Mucosa of descending colon (tissue), 3 donors: ENCODE results near the gene EXOSC2. TPM values are rescaled to one million over a fixed set of nuclear protein-coding genes. Genes with fewer than 3 reads are reported as not detected.
A peak's percentile ranks its signal among the peaks of the same experiment; 100 is the strongest.
"Not testable (repeated sequence)": the region's sequence is repeated elsewhere in the genome, so short reads cannot be mapped to it uniquely, and the experiment has no call there.

Source experiments
- ATAC-seq: fragments of 200-7000 bp; cut with Tn5 transposase; one replicate; pipeline ENCODE4 v1.9.1; 2020; ENCODE audit warnings: mild to moderate bottlenecking, moderate library complexity
- DNase-seq, 3 donors: peaks; one replicate each; pipeline ENCODE4 v3.0.0-alpha.2; 2020
- H3K36me3 ChIP-seq: fragments of 200-600 bp; one replicate; pipeline ENCODE4 v1.8.0; 2021; ENCODE audit warnings: low read depth, mild to moderate bottlenecking
- H3K4me1 ChIP-seq: fragments of 200-600 bp; one replicate; pipeline ENCODE4 v1.8.0; 2021; ENCODE audit warnings: low read depth, mild to moderate bottlenecking
- H3K4me3 ChIP-seq: fragments of 200-600 bp; one replicate; pipeline ENCODE4 v1.8.0; 2021; ENCODE audit warnings: mild to moderate bottlenecking
- H3K9me3 ChIP-seq: fragments of 200-600 bp; one replicate; pipeline ENCODE4 v1.8.0; 2021; ENCODE audit warnings: mild to moderate bottlenecking
- intact Hi-C, 2 donors: fragments of 100-400 bp; cut with DNase I in 1 of 2; cut with micrococcal nuclease in 1 of 2; formaldehyde crosslinking; loops; one replicate each; pipeline versions ENCODE4 v1.11.0 to v1.11.1; 2022; cut with DNase I, micrococcal nuclease
- total RNA-seq, 3 donors: library from RNA; stranded (reverse); fragmentation: NEBNext Ultra II Directional in 2 of 3; extraction: Animal tissue kit (Norgen Biotek cat#: 25700) in 2 of 3; gene quantifications; one replicate each; pipeline versions ENCODE4 v1.2.1 to v1.2.4, GENCODE V29; 2021 to 2023
- TF ChIP-seq, protein P1 (sequence below): fragments of 200-600 bp; IDR thresholded peaks from one replicate; pipeline ENCODE4 v1.8.0; 2022; ENCODE audit warnings: antibody characterized with exemption, mild to moderate bottlenecking
- donor health status: DM: no; HTN: no; CAD: no; lungs with moderate emphysema.
- donor health status: DM: no; HTN: no; CAD: no.
- donor health status: DM: no; HTN: yes; CAD: no.

Gene EXOSC2
- total RNA-seq, 3 donors from 2014 or later: 18.3 to 25.7 (median 19.1) TPM

DNA sequence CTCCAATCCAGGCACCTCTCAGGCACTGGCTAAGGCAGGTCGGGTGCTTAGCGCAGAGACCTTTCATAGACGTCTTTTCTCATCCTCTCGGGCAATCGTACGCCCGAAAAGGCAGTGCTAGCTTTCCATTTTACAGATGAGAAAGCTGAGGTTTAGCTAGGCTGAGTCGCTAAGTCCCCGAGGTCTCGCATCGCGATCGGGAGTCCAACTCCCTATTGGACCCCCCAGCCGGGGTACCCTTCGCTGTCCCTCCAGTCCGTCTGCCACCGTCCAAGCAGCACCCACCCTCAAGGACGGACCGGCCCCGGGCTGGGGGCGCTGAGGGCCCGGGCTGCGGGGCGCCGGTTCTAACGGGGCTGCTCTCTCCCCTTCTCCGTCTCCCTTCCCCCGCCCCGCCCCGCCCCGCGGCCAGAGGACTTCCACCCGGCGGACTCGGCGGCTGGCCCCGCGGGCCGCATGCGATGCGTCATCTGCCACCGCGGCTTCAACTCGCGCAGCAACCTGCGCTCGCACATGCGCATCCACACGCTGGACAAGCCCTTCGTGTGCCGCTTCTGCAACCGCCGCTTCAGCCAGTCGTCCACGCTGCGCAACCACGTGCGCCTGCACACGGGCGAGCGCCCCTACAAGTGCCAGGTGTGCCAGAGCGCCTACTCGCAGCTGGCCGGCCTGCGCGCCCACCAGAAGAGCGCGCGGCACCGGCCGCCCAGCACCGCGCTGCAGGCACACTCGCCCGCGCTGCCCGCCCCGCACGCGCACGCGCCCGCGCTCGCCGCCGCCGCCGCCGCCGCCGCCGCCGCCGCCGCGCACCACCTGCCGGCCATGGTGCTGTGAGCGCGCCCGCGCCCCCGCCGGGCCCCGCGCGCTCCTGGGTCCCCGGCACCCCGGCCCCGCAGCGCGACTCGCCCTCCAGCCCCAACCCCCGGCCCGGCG, 12.5 kb upstream of the EXOSC2 start:
- no peak overlapping the region for H3K4me3 ChIP-seq
- H3K36me3 ChIP-seq: no peaks in the 10 kb centered on the region
- ATAC-seq (peak; percentile 86), DNase-seq (peak; percentile 75 to 89 (median 89))
- H3K4me1 ChIP-seq: peaks cover 10% of the 10 kb centered on the region
- TF ChIP-seq, protein P1, sequence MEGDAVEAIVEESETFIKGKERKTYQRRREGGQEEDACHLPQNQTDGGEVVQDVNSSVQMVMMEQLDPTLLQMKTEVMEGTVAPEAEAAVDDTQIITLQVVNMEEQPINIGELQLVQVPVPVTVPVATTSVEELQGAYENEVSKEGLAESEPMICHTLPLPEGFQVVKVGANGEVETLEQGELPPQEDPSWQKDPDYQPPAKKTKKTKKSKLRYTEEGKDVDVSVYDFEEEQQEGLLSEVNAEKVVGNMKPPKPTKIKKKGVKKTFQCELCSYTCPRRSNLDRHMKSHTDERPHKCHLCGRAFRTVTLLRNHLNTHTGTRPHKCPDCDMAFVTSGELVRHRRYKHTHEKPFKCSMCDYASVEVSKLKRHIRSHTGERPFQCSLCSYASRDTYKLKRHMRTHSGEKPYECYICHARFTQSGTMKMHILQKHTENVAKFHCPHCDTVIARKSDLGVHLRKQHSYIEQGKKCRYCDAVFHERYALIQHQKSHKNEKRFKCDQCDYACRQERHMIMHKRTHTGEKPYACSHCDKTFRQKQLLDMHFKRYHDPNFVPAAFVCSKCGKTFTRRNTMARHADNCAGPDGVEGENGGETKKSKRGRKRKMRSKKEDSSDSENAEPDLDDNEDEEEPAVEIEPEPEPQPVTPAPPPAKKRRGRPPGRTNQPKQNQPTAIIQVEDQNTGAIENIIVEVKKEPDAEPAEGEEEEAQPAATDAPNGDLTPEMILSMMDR: no peak
- no peaks in the 10 kb centered on the region for H3K9me3 ChIP-seq
- intact Hi-C loops: loop anchor here (5.0 kb wide), 2 partner anchors 219 to 224 kb away; no protein-coding TSS in a partner anchor

DNA sequence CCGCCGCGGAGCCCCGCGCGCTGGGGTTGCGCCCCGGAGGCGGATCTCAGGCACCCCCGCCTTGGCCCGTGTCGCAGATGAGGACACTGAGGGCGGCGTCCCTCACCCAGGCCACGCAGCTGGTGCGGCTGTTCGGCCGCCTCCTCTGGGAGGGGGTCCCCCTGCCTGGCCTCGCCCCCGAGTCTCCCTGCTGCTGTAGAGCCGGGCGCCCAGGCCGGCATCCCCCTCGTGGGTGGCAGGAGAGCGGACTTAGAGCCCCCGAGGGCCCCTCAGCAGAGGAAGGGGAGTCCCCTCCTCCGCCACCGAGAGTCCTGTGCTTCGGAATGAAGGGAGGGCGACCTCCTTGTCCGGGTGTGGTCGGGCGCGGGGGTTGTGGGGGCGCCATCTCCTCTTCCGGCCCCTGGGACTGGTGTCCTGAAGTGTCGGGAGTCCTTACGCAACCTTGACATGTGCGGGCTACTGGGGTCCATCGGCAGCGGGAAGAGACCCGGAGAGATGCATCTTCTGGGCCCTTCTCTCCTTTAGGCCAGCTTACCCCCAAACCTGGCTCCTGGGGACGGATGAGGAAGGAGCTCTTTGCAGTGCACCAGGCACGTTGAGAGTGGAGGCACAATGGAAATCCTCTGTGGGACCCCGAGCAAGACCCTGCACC, 11.7 kb upstream of the EXOSC2 start:
- Histone ChIP-seq H3K36me3 (no peaks in the 10 kb centered on the region), H3K4me3 (no peak overlapping the region), H3K4me1 (peaks cover 10% of the 10 kb centered on the region), H3K9me3 (no peaks in the 10 kb centered on the region)
- TF ChIP-seq, protein P1: no peak
- ATAC-seq (peak; percentile 34), DNase-seq (peak in 2 of 3 donors; percentile 62 to 68)
- intact Hi-C loops: loop anchor here (5.0 kb wide), 2 partner anchors 220 to 225 kb away; no protein-coding TSS in a partner anchor

GRCh38 chr9:130682421-130683121, 11.0 kb upstream of the EXOSC2 start:
- DNase-seq: peak; percentile 81 to 86 (median 83)
- TF ChIP-seq, protein P1: peak; percentile 71
- intact Hi-C loops: loop anchor here (5.0 kb wide), 2 partner anchors 220 to 225 kb away; no protein-coding TSS in a partner anchor
- peak; percentile 86 for ATAC-seq
- H3K36me3 ChIP-seq: no peaks in the 10 kb centered on the region
- no peak overlapping the region for H3K4me3 ChIP-seq
- peaks cover 10% of the 10 kb centered on the region for H3K4me1 ChIP-seq
- no peaks in the 10 kb centered on the region for H3K9me3 ChIP-seq

DNA sequence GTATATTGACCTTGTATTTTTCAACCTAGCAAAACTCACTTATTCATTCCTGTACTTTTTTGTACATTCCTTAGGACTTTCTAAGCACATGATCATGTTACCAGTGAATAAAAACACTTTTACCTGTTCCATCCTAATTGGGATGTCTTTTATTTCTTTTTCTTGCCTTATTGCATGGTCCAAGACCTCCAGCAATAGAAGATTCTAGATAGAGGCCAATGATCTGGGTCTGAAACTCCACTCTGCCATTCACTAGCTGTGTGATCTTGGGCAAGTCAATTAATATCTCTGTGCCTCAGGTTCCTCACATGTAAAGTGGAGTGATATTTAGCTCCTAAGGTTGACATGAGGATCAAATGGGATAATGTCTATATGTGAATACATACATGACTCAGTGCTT, 8.5 kb upstream of the EXOSC2 start:
- Histone ChIP-seq H3K4me1 (peaks cover 10% of the 10 kb centered on the region), H3K36me3 (no peaks in the 10 kb centered on the region), H3K4me3 (no peak overlapping the region), H3K9me3 (no peaks in the 10 kb centered on the region)
- TF ChIP-seq, protein P1: no peak
- ATAC-seq (no peak), DNase-seq (no peak)
- intact Hi-C loops: no loop called here

- DNase-seq, intact Hi-C loops, H3K9me3 ChIP-seq, H3K4me1 ChIP-seq, H3K36me3 ChIP-seq, H3K4me3 ChIP-seq, ATAC-seq: not testable (repeated sequence)
These were observed 7.6 kb upstream of the EXOSC2 start for GRCh38 chr9:130685945-130686344.
